ENCODE data around the gene DENND4C.

The DENND4C gene

GRCh38 chr9:19371942-19372341 lies 141.4 kb downstream of the DENND4C start:
- peak; percentile 21 for DNase-seq (ENCODE audit: low read depth)
- H3K4me3 ChIP-seq (ENCODE audit: low read length), result no peak overlapping the region
- TF ChIP-seq, protein P1, sequence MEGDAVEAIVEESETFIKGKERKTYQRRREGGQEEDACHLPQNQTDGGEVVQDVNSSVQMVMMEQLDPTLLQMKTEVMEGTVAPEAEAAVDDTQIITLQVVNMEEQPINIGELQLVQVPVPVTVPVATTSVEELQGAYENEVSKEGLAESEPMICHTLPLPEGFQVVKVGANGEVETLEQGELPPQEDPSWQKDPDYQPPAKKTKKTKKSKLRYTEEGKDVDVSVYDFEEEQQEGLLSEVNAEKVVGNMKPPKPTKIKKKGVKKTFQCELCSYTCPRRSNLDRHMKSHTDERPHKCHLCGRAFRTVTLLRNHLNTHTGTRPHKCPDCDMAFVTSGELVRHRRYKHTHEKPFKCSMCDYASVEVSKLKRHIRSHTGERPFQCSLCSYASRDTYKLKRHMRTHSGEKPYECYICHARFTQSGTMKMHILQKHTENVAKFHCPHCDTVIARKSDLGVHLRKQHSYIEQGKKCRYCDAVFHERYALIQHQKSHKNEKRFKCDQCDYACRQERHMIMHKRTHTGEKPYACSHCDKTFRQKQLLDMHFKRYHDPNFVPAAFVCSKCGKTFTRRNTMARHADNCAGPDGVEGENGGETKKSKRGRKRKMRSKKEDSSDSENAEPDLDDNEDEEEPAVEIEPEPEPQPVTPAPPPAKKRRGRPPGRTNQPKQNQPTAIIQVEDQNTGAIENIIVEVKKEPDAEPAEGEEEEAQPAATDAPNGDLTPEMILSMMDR (IDR thresholded peaks at IDR 0.05; ENCODE audit: insufficient read depth, low read depth, low read length, missing control alignments), result no peak

- TF ChIP-seq, protein P1 (IDR thresholded peaks at IDR 0.05; ENCODE audit: insufficient read depth, low read depth, low read length, missing control alignments), result no peak
- no peak overlapping the region for H3K4me3 ChIP-seq (ENCODE audit: low read length)
- no peak for DNase-seq (ENCODE audit: low read depth)
These were observed 142.1 kb downstream of the DENND4C start for GRCh38 chr9:19372567-19372966.

GRCh38 chr9:19373527-19373926 lies 143.0 kb downstream of the DENND4C start:
- DNase-seq (ENCODE audit: low read depth), result no peak
- TF ChIP-seq, protein P1 (IDR thresholded peaks at IDR 0.05; ENCODE audit: insufficient read depth, low read depth, low read length, missing control alignments), result no peak
- H3K4me3 ChIP-seq (ENCODE audit: low read length), result no peak overlapping the region

- TF ChIP-seq, protein P1 (IDR thresholded peaks at IDR 0.05; ENCODE audit: insufficient read depth, low read depth, low read length, missing control alignments), result no peak
- no peak overlapping the region for H3K4me3 ChIP-seq (ENCODE audit: low read length)
- DNase-seq (ENCODE audit: low read depth), result no peak
These were observed 145.0 kb downstream of the DENND4C start for GRCh38 chr9:19375538-19375937.

GRCh38 chr9:19376931-19377330 lies 146.4 kb downstream of the DENND4C start:
- TF ChIP-seq, protein P1 (IDR thresholded peaks at IDR 0.05; ENCODE audit: insufficient read depth, low read depth, low read length, missing control alignments), result no peak
- no peak for DNase-seq (ENCODE audit: low read depth)
- no peak overlapping the region for H3K4me3 ChIP-seq (ENCODE audit: low read length)

GRCh38 chr9:19378164-19378563 lies 147.7 kb downstream of the DENND4C start:
- TF ChIP-seq, protein P1 (IDR thresholded peaks at IDR 0.05; ENCODE audit: insufficient read depth, low read depth, low read length, missing control alignments), result no peak
- no peak for DNase-seq (ENCODE audit: low read depth)
- H3K4me3 ChIP-seq (ENCODE audit: low read length), result peak overlapping the region; percentile 89

DNA sequence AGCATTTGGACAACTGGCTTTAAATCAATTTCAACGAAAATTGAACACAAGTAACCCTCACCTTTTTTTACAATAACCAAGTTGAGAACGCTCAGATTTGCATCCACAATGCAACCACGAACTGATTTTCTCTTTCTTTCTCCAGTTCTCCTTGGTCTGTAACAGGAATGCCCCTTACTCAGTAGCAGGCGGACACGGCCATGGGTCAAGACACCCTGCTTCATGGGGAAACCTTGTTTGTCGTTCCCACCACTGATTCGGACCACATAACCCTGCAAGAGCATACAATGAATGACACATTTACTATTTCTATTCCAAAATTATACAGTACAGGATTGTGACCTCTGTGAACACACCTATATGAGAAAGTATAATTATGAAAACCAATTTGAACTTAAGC lies 148.2 kb downstream of the DENND4C start:
- no peak for DNase-seq (ENCODE audit: low read depth)
- TF ChIP-seq, protein P1 (IDR thresholded peaks at IDR 0.05; ENCODE audit: insufficient read depth, low read depth, low read length, missing control alignments), result no peak
- peak overlapping the region; percentile 89 for H3K4me3 ChIP-seq (ENCODE audit: low read length)
